Prostate gland (tissue), 2 donors: ENCODE data around the gene DDX54.

Source experiments
- CTCF ChIP-seq, 4 experiments: fragments of 200-600 bp in 2 of 4; fragments of 450-650 bp in 2 of 4; sonication (generic) in 2 of 4; IDR thresholded peaks; 1 replicate in 3 of 4; 2 replicates in 1 of 4; pipeline ENCODE4 v1.5.1; 2016 to 2019; ENCODE audit warnings: antibody characterized with exemption in 4 of 4, mild to moderate bottlenecking in 2 of 4, moderate library complexity in 2 of 4
- POLR2A ChIP-seq: fragments of 450-650 bp; IDR thresholded peaks from one replicate; pipeline ENCODE4 v1.6.1; 2016; ENCODE audit warnings: antibody characterized with exemption, mild to moderate bottlenecking
- POLR2AphosphoS5 ChIP-seq: sonication (generic); formaldehyde crosslinking; IDR thresholded peaks from one replicate; pipeline ENCODE4 v1.6.1; 2017; ENCODE audit warnings: antibody characterized with exemption

DNA sequence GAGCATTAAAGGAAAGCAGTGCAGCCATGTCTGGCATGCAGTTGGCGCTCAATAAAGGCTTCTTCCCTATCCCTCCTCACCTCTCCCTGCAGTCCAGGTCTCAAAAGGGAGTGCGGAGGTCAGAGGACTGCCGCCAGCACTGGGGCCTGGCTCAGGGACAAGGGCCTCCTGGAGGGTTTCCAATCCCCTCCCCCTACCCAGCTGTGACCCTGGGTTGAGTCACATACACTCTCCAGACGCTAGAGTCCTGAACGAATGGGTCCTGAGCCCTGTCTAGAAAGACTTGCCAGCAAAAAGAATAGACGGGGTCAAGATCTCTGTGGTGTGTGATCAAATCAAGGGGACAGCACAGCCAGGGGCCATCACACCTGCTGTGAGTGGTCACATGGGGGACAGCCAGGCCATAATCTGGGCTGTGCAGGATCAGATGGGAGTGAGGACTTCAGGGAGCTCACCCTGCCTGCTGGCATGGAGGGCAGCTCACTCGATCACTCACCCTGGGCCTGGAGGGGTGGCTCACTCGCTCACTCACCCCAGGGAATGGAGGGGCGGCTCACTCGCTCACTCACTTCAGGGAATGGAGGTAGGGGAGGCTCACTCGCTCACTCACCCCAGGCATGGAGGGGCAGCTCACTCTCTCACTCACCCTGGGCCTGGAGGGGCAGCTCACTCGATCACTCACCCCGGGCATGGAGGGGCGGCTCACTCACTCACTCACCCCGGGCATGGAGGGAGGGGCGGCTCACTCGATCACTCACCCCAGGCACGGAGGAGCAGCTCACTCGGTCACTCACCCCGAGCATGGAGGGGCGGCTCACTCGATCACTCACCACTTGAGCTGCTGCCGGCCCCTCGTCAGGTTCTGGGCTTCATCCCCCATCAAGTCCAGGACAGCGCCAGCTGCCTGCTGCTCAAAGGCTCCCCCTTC, 22.9 kb downstream of the DDX54 start:
- TF ChIP-seq CTCF (IDR thresholded peaks at IDR 0.05) (no peak), POLR2AphosphoS5 (no peak), POLR2A (no peak)
